Measurements from ENCODE around the gene ZNF425.

- TF ChIP-seq, protein P1, sequence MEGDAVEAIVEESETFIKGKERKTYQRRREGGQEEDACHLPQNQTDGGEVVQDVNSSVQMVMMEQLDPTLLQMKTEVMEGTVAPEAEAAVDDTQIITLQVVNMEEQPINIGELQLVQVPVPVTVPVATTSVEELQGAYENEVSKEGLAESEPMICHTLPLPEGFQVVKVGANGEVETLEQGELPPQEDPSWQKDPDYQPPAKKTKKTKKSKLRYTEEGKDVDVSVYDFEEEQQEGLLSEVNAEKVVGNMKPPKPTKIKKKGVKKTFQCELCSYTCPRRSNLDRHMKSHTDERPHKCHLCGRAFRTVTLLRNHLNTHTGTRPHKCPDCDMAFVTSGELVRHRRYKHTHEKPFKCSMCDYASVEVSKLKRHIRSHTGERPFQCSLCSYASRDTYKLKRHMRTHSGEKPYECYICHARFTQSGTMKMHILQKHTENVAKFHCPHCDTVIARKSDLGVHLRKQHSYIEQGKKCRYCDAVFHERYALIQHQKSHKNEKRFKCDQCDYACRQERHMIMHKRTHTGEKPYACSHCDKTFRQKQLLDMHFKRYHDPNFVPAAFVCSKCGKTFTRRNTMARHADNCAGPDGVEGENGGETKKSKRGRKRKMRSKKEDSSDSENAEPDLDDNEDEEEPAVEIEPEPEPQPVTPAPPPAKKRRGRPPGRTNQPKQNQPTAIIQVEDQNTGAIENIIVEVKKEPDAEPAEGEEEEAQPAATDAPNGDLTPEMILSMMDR (conservative IDR thresholded peaks at IDR 0.05; ENCODE audit: low read length) = no peak
- no peak for TF ChIP-seq EZH2phosphoT487 (IDR thresholded peaks at IDR 0.05; ENCODE audit: borderline replicate concordance)
Measured at GRCh38 chr7:149075286-149075685, 50.8 kb downstream of the ZNF425 start.
